Measurements from ENCODE around the gene TBCE.

The TBCE gene

GRCh38 chr1:235410467-235410866 is 43.2 kb downstream of the TBCE start:
- DNase-seq, result no peak

GRCh38 chr1:235411489-235412486 is 44.6 kb downstream of the TBCE start:
- no peak for DNase-seq

GRCh38 chr1:235415008-235415904 is 48.0 kb downstream of the TBCE start:
- DNase-seq, result peak; percentile 75

GRCh38 chr1:235416662-235417049 is 49.4 kb downstream of the TBCE start:
- peak; percentile 45 for DNase-seq

- DNase-seq, result peak; percentile 76
Observed at GRCh38 chr1:235417086-235417697, 50.0 kb downstream of the TBCE start.

GRCh38 chr1:235421751-235422150 is 54.5 kb downstream of the TBCE start:
- DNase-seq, result no peak

- no peak for DNase-seq
Observed at GRCh38 chr1:235423214-235423652, 56.0 kb downstream of the TBCE start.

GRCh38 chr1:235424092-235424491 is 56.9 kb downstream of the TBCE start:
- no peak for DNase-seq

GRCh38 chr1:235425357-235425756 is 58.1 kb downstream of the TBCE start:
- no peak for DNase-seq

- no peak for DNase-seq
Observed at GRCh38 chr1:235426143-235426542, 58.9 kb downstream of the TBCE start.

GRCh38 chr1:235426680-235427079 is 59.5 kb downstream of the TBCE start:
- no peak for DNase-seq

- DNase-seq, result no peak
Observed at GRCh38 chr1:235427447-235427846, 60.2 kb downstream of the TBCE start.

GRCh38 chr1:235429143-235429542 is 61.9 kb downstream of the TBCE start:
- peak; percentile 39 for DNase-seq

- DNase-seq, result peak; percentile 48
Observed at GRCh38 chr1:235430991-235431390, 63.8 kb downstream of the TBCE start.

GRCh38 chr1:235434001-235434400 is 66.8 kb downstream of the TBCE start:
- no peak for DNase-seq

- DNase-seq, result no peak
Observed at GRCh38 chr1:235441159-235441685, 74.0 kb downstream of the TBCE start.

- DNase-seq, result peak; percentile 74
Observed at GRCh38 chr1:235442788-235443429, 75.7 kb downstream of the TBCE start.

- no peak for DNase-seq
Observed at GRCh38 chr1:235448616-235449015, 81.4 kb downstream of the TBCE start.

GRCh38 chr1:235450433-235450832 is 83.2 kb downstream of the TBCE start:
- no peak for DNase-seq

- DNase-seq, result no peak
Observed at GRCh38 chr1:235450886-235451483, 83.8 kb downstream of the TBCE start.

GRCh38 chr1:235454021-235454420 is 86.8 kb downstream of the TBCE start:
- no peak for DNase-seq

All from fibroblast of skin of abdomen (primary cell).